ENCODE measurements around the gene TBC1D22A. TPM values are rescaled to one million over a fixed set of nuclear protein-coding genes. Genes with fewer than 3 reads are reported as not detected.

TBC1D22A gene
- total RNA-seq, 1 donor from 2014 or later = 24.2 TPM

GRCh38 chr22:47200273-47201051, 438.0 kb downstream of the TBC1D22A start:
- no peak overlapping the region for H3K4me3 Mint-ChIP-seq (ENCODE audit: unreplicated experiment)
- Histone ChIP-seq H3K4me2 (ENCODE audit: low read length) (no peak overlapping the region), H2AFZ (ENCODE audit: low read depth, low read length) (no peak overlapping the region), H3K9me3 (ENCODE audit: insufficient read depth, low read depth, low read length) (no peaks in the 10 kb centered on the region), H3K79me2 (ENCODE audit: insufficient read depth, low read length) (no peaks in the 10 kb centered on the region), H3K9ac (ENCODE audit: low read length) (no peak overlapping the region), H3K27me3 (ENCODE audit: insufficient read depth, low read length) (no peaks in the 10 kb centered on the region), H3K27ac (ENCODE audit: low read depth, low read length) (no peak overlapping the region), H3K4me3 (ENCODE audit: insufficient read depth, low read depth, low read length) (no peak overlapping the region), H3K36me3 (ENCODE audit: insufficient read depth, low read length) (no peaks in the 10 kb centered on the region), H3K4me1 (ENCODE audit: insufficient read depth, low read length) (no peaks in the 10 kb centered on the region), H4K20me1 (ENCODE audit: insufficient read depth, low read length) (no peaks in the 10 kb centered on the region)
- no peaks in the 10 kb centered on the region for H3K36me3 Mint-ChIP-seq (ENCODE audit: low read depth, unreplicated experiment)
- FAIRE-seq (no peak), DNase-seq (ENCODE audit: low read depth) (no peak)
- no peak overlapping the region for H3K27ac Mint-ChIP-seq (ENCODE audit: unreplicated experiment)
- peaks cover 9% of the 10 kb centered on the region for H3K9me3 Mint-ChIP-seq (ENCODE audit: unreplicated experiment)
- TF ChIP-seq, protein P1, sequence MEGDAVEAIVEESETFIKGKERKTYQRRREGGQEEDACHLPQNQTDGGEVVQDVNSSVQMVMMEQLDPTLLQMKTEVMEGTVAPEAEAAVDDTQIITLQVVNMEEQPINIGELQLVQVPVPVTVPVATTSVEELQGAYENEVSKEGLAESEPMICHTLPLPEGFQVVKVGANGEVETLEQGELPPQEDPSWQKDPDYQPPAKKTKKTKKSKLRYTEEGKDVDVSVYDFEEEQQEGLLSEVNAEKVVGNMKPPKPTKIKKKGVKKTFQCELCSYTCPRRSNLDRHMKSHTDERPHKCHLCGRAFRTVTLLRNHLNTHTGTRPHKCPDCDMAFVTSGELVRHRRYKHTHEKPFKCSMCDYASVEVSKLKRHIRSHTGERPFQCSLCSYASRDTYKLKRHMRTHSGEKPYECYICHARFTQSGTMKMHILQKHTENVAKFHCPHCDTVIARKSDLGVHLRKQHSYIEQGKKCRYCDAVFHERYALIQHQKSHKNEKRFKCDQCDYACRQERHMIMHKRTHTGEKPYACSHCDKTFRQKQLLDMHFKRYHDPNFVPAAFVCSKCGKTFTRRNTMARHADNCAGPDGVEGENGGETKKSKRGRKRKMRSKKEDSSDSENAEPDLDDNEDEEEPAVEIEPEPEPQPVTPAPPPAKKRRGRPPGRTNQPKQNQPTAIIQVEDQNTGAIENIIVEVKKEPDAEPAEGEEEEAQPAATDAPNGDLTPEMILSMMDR (IDR thresholded peaks at IDR 0.05; ENCODE audit: insufficient read depth, low read depth, low read length) = no peak
- TF ChIP-seq EZH2 (IDR thresholded peaks at IDR 0.05; ENCODE audit: insufficient read depth, low read length) = no peak
- no peaks in the 10 kb centered on the region for H3K4me1 Mint-ChIP-seq (ENCODE audit: low read depth, unreplicated experiment)
- H3K27me3 Mint-ChIP-seq (ENCODE audit: low read depth, unreplicated experiment) = peaks cover 21% of the 10 kb centered on the region

DNA sequence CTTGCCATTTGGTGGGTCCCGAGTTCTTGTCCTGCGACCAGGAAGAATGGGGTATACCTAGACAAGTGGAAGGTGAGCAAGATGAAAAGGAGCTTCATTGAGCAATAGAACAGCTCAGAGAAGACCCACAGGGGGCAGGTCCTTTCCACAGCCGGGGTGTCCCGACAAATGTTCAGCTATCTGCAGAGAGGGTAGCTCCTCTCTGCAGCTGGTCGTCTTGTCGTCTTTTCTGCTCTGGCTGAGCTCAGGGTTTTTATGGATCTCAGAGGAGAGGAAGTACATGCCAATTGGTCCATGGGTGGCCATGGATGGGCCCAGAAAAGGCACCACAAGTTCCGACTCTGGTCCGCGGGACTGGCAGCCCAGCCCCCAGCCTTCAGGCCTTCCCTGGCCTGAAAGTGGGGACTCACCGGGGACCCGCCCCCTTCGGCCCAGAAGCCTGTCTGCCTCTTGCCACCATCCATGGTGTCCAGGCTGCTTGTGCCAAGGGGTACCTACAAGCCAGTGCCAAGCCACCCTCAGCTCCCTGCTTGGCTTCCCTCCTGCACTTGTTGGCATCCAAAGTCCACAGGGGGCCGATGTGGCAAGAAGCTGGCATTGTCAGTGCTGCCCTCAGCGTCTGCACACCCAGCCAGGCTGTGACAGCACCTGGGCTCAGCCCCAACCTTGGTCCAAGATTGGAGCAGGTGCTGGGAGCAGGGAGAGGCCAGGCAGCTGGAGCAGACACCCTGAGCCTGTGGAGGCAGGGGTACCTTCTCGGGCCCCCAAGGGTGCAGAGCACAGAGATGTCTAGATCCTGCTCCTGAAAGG, 438.9 kb downstream of the TBC1D22A start:
- FAIRE-seq (no peak), DNase-seq (ENCODE audit: low read depth) (no peak)
- H3K9me3 Mint-ChIP-seq (ENCODE audit: unreplicated experiment) = peaks cover 2% of the 10 kb centered on the region

More for the DNA sequence above, 438.9 kb downstream of the TBC1D22A start:
- no peaks in the 10 kb centered on the region for H3K27me3 ChIP-seq (ENCODE audit: insufficient read depth, low read length)
- no peaks in the 10 kb centered on the region for H3K79me2 ChIP-seq (ENCODE audit: insufficient read depth, low read length)
- Mint-ChIP-seq H3K4me1 (ENCODE audit: low read depth, unreplicated experiment) (no peaks in the 10 kb centered on the region), H3K27ac (ENCODE audit: unreplicated experiment) (no peak overlapping the region), H3K36me3 (ENCODE audit: low read depth, unreplicated experiment) (no peaks in the 10 kb centered on the region), H3K27me3 (ENCODE audit: low read depth, unreplicated experiment) (peaks cover 15% of the 10 kb centered on the region), H3K4me3 (ENCODE audit: unreplicated experiment) (no peak overlapping the region)
- H3K4me3 ChIP-seq (ENCODE audit: insufficient read depth, low read depth, low read length) = no peak overlapping the region
- no peak overlapping the region for H3K9ac ChIP-seq (ENCODE audit: low read length)
- H3K4me2 ChIP-seq (ENCODE audit: low read length) = no peak overlapping the region
- H4K20me1 ChIP-seq (ENCODE audit: insufficient read depth, low read length) = no peaks in the 10 kb centered on the region
- H2AFZ ChIP-seq (ENCODE audit: low read depth, low read length) = no peak overlapping the region
- no peaks in the 10 kb centered on the region for H3K9me3 ChIP-seq (ENCODE audit: insufficient read depth, low read depth, low read length)
- TF ChIP-seq, protein P1 (IDR thresholded peaks at IDR 0.05; ENCODE audit: insufficient read depth, low read depth, low read length) = no peak
- no peak for TF ChIP-seq EZH2 (IDR thresholded peaks at IDR 0.05; ENCODE audit: insufficient read depth, low read length)
- no peaks in the 10 kb centered on the region for H3K4me1 ChIP-seq (ENCODE audit: insufficient read depth, low read length)
- no peak overlapping the region for H3K27ac ChIP-seq (ENCODE audit: low read depth, low read length)
- H3K36me3 ChIP-seq (ENCODE audit: insufficient read depth, low read length) = no peaks in the 10 kb centered on the region

All from astrocyte (in vitro differentiated cells and primary cell).